ENCODE data around the gene JAKMIP1. TPM values are rescaled to one million over a fixed set of nuclear protein-coding genes. Genes with fewer than 3 reads are reported as not detected.

JAKMIP1 gene
- total and polyA plus RNA-seq, 2 donors (not counting 1 experiment from before 2014, with no cell fraction given), result 0.49 to 1.0 TPM

DNA sequence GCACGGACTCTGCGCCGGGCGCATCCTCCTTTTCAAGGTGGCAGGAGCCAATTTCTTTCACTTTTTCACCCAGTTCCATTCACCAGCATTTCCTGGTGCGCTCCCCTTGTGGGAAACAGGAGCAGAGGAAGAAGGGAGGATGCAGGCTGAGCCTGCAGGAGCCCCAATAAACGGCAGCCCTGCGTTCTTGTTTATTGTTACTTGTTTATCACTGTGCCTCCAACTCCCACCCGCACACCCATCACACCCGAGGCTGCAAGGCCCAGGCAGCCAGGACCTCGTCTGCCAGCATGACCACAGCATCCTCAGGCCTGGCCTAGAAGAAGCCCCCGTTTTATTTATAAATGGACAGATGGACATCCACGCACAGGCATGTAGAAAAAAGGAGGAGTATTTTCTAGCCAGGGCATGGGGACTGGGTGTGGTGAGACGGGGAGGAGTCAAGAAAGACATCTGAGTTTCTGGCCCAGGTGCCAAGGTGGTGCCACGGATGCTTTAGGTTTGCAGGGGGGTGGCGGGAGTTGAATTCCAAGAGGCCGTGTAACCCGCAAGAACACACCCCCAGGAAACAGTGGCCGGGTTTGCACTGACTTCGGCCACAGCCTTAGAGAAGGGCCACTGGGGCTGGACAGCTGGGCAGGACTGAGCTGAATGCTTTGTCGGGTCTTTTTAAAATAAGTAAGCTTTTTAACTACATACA, 51.7 kb downstream of the JAKMIP1 start:
- Histone ChIP-seq H3K9me3 (ENCODE audit: control extremely low read depth in 1 of 3, control insufficient read depth in 2 of 3, insufficient read depth in 1 of 3, low read length in 2 of 3) (peaks cover 0 to 8% (median 4%) of the 10 kb centered on the region in 3 donors), H3K27ac (ENCODE audit: low read length in 2 of 2) (no peak overlapping the region), H3K4me3 (ENCODE audit: control extremely low read depth in 1 of 5, extremely low read depth in 1 of 5, insufficient read depth in 1 of 5, low read depth in 2 of 5, low read length in 4 of 5) (no peak overlapping the region), H2AFZ (ENCODE audit: insufficient read depth, low read depth, low read length, poor library complexity, severe bottlenecking) (no peak overlapping the region), H3K4me2 (replicated peaks; ENCODE audit: low read depth, low read length, poor library complexity, severe bottlenecking) (no peak overlapping the region), H3K27me3 (replicated peaks in 1 of 4; ENCODE audit: control extremely low read depth in 1 of 4, control insufficient read depth in 3 of 4, insufficient read depth in 4 of 4, low read length in 3 of 4) (no peaks in the 10 kb centered on the region), H3K4me1 (ENCODE audit: control insufficient read depth in 2 of 2, insufficient read depth in 2 of 2, low read length in 2 of 2) (no peaks in the 10 kb centered on the region), H3K36me3 (replicated peaks in 1 of 2; ENCODE audit: control extremely low read depth in 1 of 2, control insufficient read depth in 1 of 2, extremely low read depth in 1 of 2, insufficient read depth in 2 of 2, low read length in 1 of 2) (no peaks in the 10 kb centered on the region), H4K20me1 (ENCODE audit: control insufficient read depth, insufficient read depth, low read length, poor library complexity, severe bottlenecking) (no peaks in the 10 kb centered on the region), H3K79me2 (ENCODE audit: control insufficient read depth, insufficient read depth, low read length) (no peaks in the 10 kb centered on the region), H3K9ac (ENCODE audit: low read length) (no peak overlapping the region)
- DNase-seq (no peak), ATAC-seq (ENCODE audit: low read depth) (no peak)
- no peak overlapping the region for H3K4me3 Mint-ChIP-seq
- ChIA-PET CTCF (no interaction called here), POLR2A (no interaction called here)
- no peaks in the 10 kb centered on the region for H3K4me1 Mint-ChIP-seq
- H3K9me3 Mint-ChIP-seq (ENCODE audit: insufficient read depth), result peaks cover 5% of the 10 kb centered on the region
- 93% methylated on average over 10 of the region's 20 CpGs for WGBS (ENCODE audit: insufficient coverage)
- H3K27ac Mint-ChIP-seq, result no peak overlapping the region
- intact Hi-C loops (cut with micrococcal nuclease), result no loop called here
- TF ChIP-seq EZH2 (IDR thresholded peaks at IDR 0.05; ENCODE audit: borderline replicate concordance, insufficient read depth, low read depth, low read length, poor library complexity, severe bottlenecking) (no peak), CTCF (IDR thresholded peaks at IDR 0.05) (no peak)
- H3K27me3 Mint-ChIP-seq, result peaks cover 3% of the 10 kb centered on the region

- H3K27ac ChIP-seq (ENCODE audit: low read length in 2 of 2), result no peak overlapping the region
- intact Hi-C loops (cut with micrococcal nuclease), result no loop called here
- Mint-ChIP-seq H3K9me3 (ENCODE audit: insufficient read depth) (peaks cover 5% of the 10 kb centered on the region), H3K4me3 (no peak overlapping the region), H3K27ac (no peak overlapping the region), H3K4me1 (no peaks in the 10 kb centered on the region), H3K27me3 (peaks cover 3% of the 10 kb centered on the region)
- CTCF ChIA-PET, result no interaction called here
- no peak overlapping the region for H3K4me2 ChIP-seq (replicated peaks; ENCODE audit: low read depth, low read length, poor library complexity, severe bottlenecking)
- no peaks in the 10 kb centered on the region for H4K20me1 ChIP-seq (ENCODE audit: control insufficient read depth, insufficient read depth, low read length, poor library complexity, severe bottlenecking)
- no peaks in the 10 kb centered on the region for H3K79me2 ChIP-seq (ENCODE audit: control insufficient read depth, insufficient read depth, low read length)
- WGBS (ENCODE audit: insufficient coverage), result 76% methylated on average over 6 of the region's 6 CpGs
- H3K9me3 ChIP-seq (ENCODE audit: control extremely low read depth in 1 of 3, control insufficient read depth in 2 of 3, insufficient read depth in 1 of 3, low read length in 2 of 3), result peaks cover 0 to 14% (median 4%) of the 10 kb centered on the region in 3 donors
- H3K27me3 ChIP-seq (replicated peaks in 1 of 4; ENCODE audit: control extremely low read depth in 1 of 4, control insufficient read depth in 3 of 4, insufficient read depth in 4 of 4, low read length in 3 of 4), result no peaks in the 10 kb centered on the region
- POLR2A ChIA-PET, result no interaction called here
- H3K36me3 ChIP-seq (replicated peaks in 1 of 2; ENCODE audit: control extremely low read depth in 1 of 2, control insufficient read depth in 1 of 2, extremely low read depth in 1 of 2, insufficient read depth in 2 of 2, low read length in 1 of 2), result no peaks in the 10 kb centered on the region
- no peak overlapping the region for H3K9ac ChIP-seq (ENCODE audit: low read length)
- no peak overlapping the region for H3K4me3 ChIP-seq (ENCODE audit: control extremely low read depth in 1 of 5, extremely low read depth in 1 of 5, insufficient read depth in 1 of 5, low read depth in 2 of 5, low read length in 4 of 5)
- ATAC-seq (ENCODE audit: low read depth) (no peak), DNase-seq (no peak)
- no peak for TF ChIP-seq EZH2 (IDR thresholded peaks at IDR 0.05; ENCODE audit: borderline replicate concordance, insufficient read depth, low read depth, low read length, poor library complexity, severe bottlenecking)
- TF ChIP-seq CTCF (IDR thresholded peaks at IDR 0.05), result no peak
- H3K4me1 ChIP-seq (ENCODE audit: control insufficient read depth in 2 of 2, insufficient read depth in 2 of 2, low read length in 2 of 2), result no peaks in the 10 kb centered on the region
- no peak overlapping the region for H2AFZ ChIP-seq (ENCODE audit: insufficient read depth, low read depth, low read length, poor library complexity, severe bottlenecking)
These were observed 52.9 kb downstream of the JAKMIP1 start for GRCh38 chr4:6147441-6147840.
